Loucy (cell line): ENCODE data around the gene CELSR1.

Experiments used
- EZH2phosphoT487 ChIP-seq: fragments of 200-600 bp; IDR thresholded peaks from 2 replicates; pipeline ENCODE4 v1.6.1; 2018; ENCODE audit warnings: antibody characterized with exemption, mild to moderate bottlenecking, moderate library complexity, borderline replicate concordance
- TF ChIP-seq, protein P1 (sequence below): fragments of 200-600 bp; sonication (generic); conservative IDR thresholded peaks from 2 replicates; pipeline ENCODE4 v1.5.1; 2014; ENCODE audit warnings: mild to moderate bottlenecking, antibody characterized with exemption, low read length

DNA sequence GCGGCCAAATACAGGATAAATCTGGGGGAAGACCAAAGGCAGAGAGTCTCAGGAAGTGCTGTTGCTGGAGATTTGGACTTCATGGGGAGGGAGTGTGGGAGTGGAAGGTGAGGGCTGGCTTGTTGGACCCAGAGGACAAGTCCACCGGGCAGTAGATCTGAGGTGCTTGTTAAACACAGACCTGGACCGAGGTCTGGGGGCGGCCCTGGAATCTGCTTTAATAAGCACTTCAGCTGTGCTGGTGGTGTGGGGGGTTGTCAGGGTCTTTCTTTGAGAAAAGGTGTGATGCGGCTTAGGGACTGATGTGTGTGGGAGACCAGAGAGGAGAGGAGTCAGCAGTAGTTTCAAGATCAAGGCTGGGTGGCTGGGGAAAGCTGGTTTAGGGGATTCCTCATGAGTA, 197.5 kb downstream of the CELSR1 start:
- TF ChIP-seq, protein P1, sequence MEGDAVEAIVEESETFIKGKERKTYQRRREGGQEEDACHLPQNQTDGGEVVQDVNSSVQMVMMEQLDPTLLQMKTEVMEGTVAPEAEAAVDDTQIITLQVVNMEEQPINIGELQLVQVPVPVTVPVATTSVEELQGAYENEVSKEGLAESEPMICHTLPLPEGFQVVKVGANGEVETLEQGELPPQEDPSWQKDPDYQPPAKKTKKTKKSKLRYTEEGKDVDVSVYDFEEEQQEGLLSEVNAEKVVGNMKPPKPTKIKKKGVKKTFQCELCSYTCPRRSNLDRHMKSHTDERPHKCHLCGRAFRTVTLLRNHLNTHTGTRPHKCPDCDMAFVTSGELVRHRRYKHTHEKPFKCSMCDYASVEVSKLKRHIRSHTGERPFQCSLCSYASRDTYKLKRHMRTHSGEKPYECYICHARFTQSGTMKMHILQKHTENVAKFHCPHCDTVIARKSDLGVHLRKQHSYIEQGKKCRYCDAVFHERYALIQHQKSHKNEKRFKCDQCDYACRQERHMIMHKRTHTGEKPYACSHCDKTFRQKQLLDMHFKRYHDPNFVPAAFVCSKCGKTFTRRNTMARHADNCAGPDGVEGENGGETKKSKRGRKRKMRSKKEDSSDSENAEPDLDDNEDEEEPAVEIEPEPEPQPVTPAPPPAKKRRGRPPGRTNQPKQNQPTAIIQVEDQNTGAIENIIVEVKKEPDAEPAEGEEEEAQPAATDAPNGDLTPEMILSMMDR, result no peak
- TF ChIP-seq EZH2phosphoT487, result no peak
